GM15510 (cell line): ENCODE results near the gene HACD4.

Source experiments
- POLR2A ChIP-seq: IDR thresholded peaks from 3 replicates; pipeline ENCODE4 v1.6.1; 2011; ENCODE audit warnings: borderline replicate concordance; ENCODE audit not compliant: insufficient read length; ENCODE audit errors: extremely low read depth

The HACD4 gene

GRCh38 chr9:20990867-20991266, 40.6 kb downstream of the HACD4 start:
- no peak for TF ChIP-seq POLR2A

GRCh38 chr9:20989923-20990341, 41.5 kb downstream of the HACD4 start:
- TF ChIP-seq POLR2A, result no peak

- TF ChIP-seq POLR2A, result no peak
Observed at GRCh38 chr9:20988671-20989315, 42.6 kb downstream of the HACD4 start.

- TF ChIP-seq POLR2A, result no peak
Observed at GRCh38 chr9:20988061-20988460, 43.4 kb downstream of the HACD4 start.

- no peak for TF ChIP-seq POLR2A
Observed at GRCh38 chr9:20987521-20987920, 43.9 kb downstream of the HACD4 start.

- TF ChIP-seq POLR2A, result no peak
Observed at GRCh38 chr9:20985851-20986600, 45.4 kb downstream of the HACD4 start.

- no peak for TF ChIP-seq POLR2A
Observed at GRCh38 chr9:20984506-20984905, 46.9 kb downstream of the HACD4 start.

- no peak for TF ChIP-seq POLR2A
Observed at GRCh38 chr9:20981486-20981885, 50.0 kb downstream of the HACD4 start.

- TF ChIP-seq POLR2A, result no peak
Observed at GRCh38 chr9:20980832-20981455, 50.5 kb downstream of the HACD4 start.

- TF ChIP-seq POLR2A, result no peak
Observed at GRCh38 chr9:20978249-20978648, 53.2 kb downstream of the HACD4 start.

GRCh38 chr9:20972684-20973083, 58.8 kb downstream of the HACD4 start:
- TF ChIP-seq POLR2A, result no peak

GRCh38 chr9:20962536-20963225, 68.8 kb downstream of the HACD4 start:
- TF ChIP-seq POLR2A, result no peak

- TF ChIP-seq POLR2A, result no peak
Observed at GRCh38 chr9:20950707-20951106, 80.7 kb downstream of the HACD4 start.
